K562 (cell line): ENCODE measurements around the gene LRCH1. TPM values are rescaled to one million over a fixed set of nuclear protein-coding genes. Genes with fewer than 3 reads are reported as not detected.

Source experiments
- ATAC-seq: fragments of 200-7000 bp; cut with Tn5 transposase; 3 replicates; pipeline ENCODE4 v1.9.1; 2020; ENCODE audit warnings: moderate library complexity
- BruUV-seq: library from RNA; stranded (reverse); fragments of 400-500 nt; replicated peaks from 2 replicates; lab custom pipeline; 2021; lab: Mats Ljungman, UMichigan
- CTCF ChIA-PET: fragments of 300-600 bp; formaldehyde crosslinking; extraction: SDS; loops from one replicate; lab custom pipeline; 2021; ENCODE audit warnings: low intra/inter-chr PET ratio; lab: Yijun Ruan, JAX
- POLR2A ChIA-PET: fragments of 300-600, 350-650 bp; sonication (Branson Sonifier 250); formaldehyde crosslinking; extraction: SDS; loops from one replicate; lab custom pipeline; 2021; ENCODE audit warnings: antibody characterized with exemption, inconsistent platforms; lab: Yijun Ruan, JAX
- DNase-seq, 4 experiments: peaks; one replicate each; pipeline versions ENCODE4 v3.0.0 to v3.0.0-alpha.2; 2011 to 2018; ENCODE audit warnings: low spot score in 3 of 4, mixed read lengths in 3 of 4; ENCODE audit errors: extremely low read depth in 1 of 4
- FAIRE-seq: peaks from 2 replicates; lab custom pipeline; 2011; peaks lifted over from hg19 to GRCh38; lab: Jason Lieb, UNC
- H2AFZ ChIP-seq: 2 replicates; pipeline ENCODE4 v1.6.0; 2011; ENCODE audit warnings: low read depth, low read length, control low read depth, inconsistent platforms
- H3K27ac ChIP-seq: fragments of 200-600 bp; 3 replicates; pipeline ENCODE4 v1.8.0; 2011; ENCODE audit warnings: low read depth, mild to moderate bottlenecking, control low read depth, inconsistent platforms, low read length, moderate library complexity, mixed read lengths; ENCODE audit errors: extremely low read depth
- H3K27me3 ChIP-seq, 2 experiments: fragments of 300-600 bp in 1 of 2; 2 replicates in 1 of 2; 3 replicates in 1 of 2; pipeline versions ENCODE4 v1.6.0 to v1.8.0; 2011; ENCODE audit warnings: inconsistent platforms in 2 of 2, low read length in 2 of 2, mild to moderate bottlenecking in 1 of 2, mixed read lengths in 1 of 2, moderate library complexity in 1 of 2; ENCODE audit not compliant: control insufficient read depth in 2 of 2, insufficient read depth in 2 of 2
- H3K36me3 ChIP-seq: fragments of 300-600 bp; 3 replicates; pipeline ENCODE4 v1.8.0; 2011; ENCODE audit warnings: mild to moderate bottlenecking, low read length, inconsistent platforms; ENCODE audit not compliant: control insufficient read depth, insufficient read depth
- H3K4me1 ChIP-seq, 2 experiments: fragments of 200-600 bp in 1 of 2; replicated peaks in 1 of 2; 2 replicates in 1 of 2; 3 replicates in 1 of 2; pipeline versions ENCODE4 v1.5.1 to v1.8.0; 2011; ENCODE audit warnings: inconsistent platforms in 2 of 2, low read length in 2 of 2, mild to moderate bottlenecking in 1 of 2, mixed read lengths in 1 of 2, moderate library complexity in 1 of 2; ENCODE audit not compliant: control insufficient read depth in 2 of 2, insufficient read depth in 2 of 2
- H3K4me2 ChIP-seq: 2 replicates; pipeline ENCODE4 v1.6.1; 2011; ENCODE audit warnings: low read length, control low read depth, inconsistent platforms, mixed read lengths; ENCODE audit not compliant: insufficient read depth
- H3K4me3 ChIP-seq: fragments of 200-600 bp; sonication (generic), shearing (Covaris generic); 2 replicates; pipeline ENCODE4 v1.5.1; 2016; ENCODE audit warnings: control low read depth, inconsistent platforms
- H3K79me2 ChIP-seq: fragments of 200-600 bp; 3 replicates; pipeline ENCODE4 v1.8.0; 2011; ENCODE audit warnings: low read length, inconsistent platforms; ENCODE audit not compliant: control insufficient read depth, insufficient read depth
- H3K9ac ChIP-seq, 2 experiments: 2 replicates each; pipeline versions ENCODE4 v1.6.0 to v1.6.1; 2011; ENCODE audit warnings: low read depth in 2 of 2, low read length in 2 of 2, control low read depth in 1 of 2, inconsistent platforms in 1 of 2, mild to moderate bottlenecking in 1 of 2, mixed read lengths in 1 of 2; ENCODE audit not compliant: insufficient read depth in 1 of 2
- H3K9me1 ChIP-seq: one replicate; pipeline ENCODE4 v1.6.0; 2011; ENCODE audit warnings: inconsistent platforms, mild to moderate bottlenecking, low read length, moderate library complexity; ENCODE audit not compliant: control insufficient read depth, insufficient read depth
- H3K9me3 ChIP-seq: replicated peaks from 2 replicates; pipeline ENCODE4 v1.5.1; 2011; ENCODE audit warnings: low read depth, low read length, inconsistent platforms; ENCODE audit not compliant: control insufficient read depth, insufficient read depth
- H4K20me1 ChIP-seq: replicated peaks from 2 replicates; pipeline ENCODE4 v1.6.1; 2011; ENCODE audit warnings: low read length, inconsistent platforms, mixed read lengths; ENCODE audit not compliant: control insufficient read depth, insufficient read depth
- ARID2 ChIP-seq: fragments of 450-650 bp; IDR thresholded peaks from 2 replicates; pipeline ENCODE4 v1.6.1; 2017; ENCODE audit warnings: antibody characterized with exemption, mild to moderate bottlenecking
- CXXC5 ChIP-seq: fragments of 250-450 bp; sonication (Bioruptor Pico); IDR thresholded peaks from 2 replicates; pipeline ENCODE4 v1.8.0; 2022; ENCODE audit warnings: inconsistent platforms, mild to moderate bottlenecking, moderate library complexity
- DNMT1 ChIP-seq: fragments of 450-650 bp; IDR thresholded peaks from 2 replicates; pipeline ENCODE4 v1.6.1; 2016; ENCODE audit warnings: antibody characterized with exemption, mild to moderate bottlenecking
- NELFE ChIP-seq: IDR thresholded peaks from 2 replicates; pipeline ENCODE4 v1.6.1; 2011; ENCODE audit warnings: mild to moderate bottlenecking; ENCODE audit not compliant: insufficient read depth, insufficient read length
- NFE2 ChIP-seq: IDR thresholded peaks from 2 replicates; pipeline ENCODE4 v1.6.1; 2014; ENCODE audit warnings: antibody characterized with exemption, low read depth
- TAF15 ChIP-seq: fragments of 200-400 bp; formaldehyde crosslinking; IDR thresholded peaks from 2 replicates; pipeline ENCODE4 v1.6.1; 2017; ENCODE audit warnings: mild to moderate bottlenecking, low read depth, low read length, moderate library complexity
- TRIM25 ChIP-seq: fragments of 450-650 bp; IDR thresholded peaks from 2 replicates; pipeline ENCODE4 v1.7.0; 2016; ENCODE audit warnings: borderline replicate concordance
- U2AF2 ChIP-seq: fragments of 200-400 bp; formaldehyde crosslinking; optimal IDR thresholded peaks from 2 replicates; pipeline ENCODE3; 2017; ENCODE audit warnings: low read depth, mild to moderate bottlenecking, low read length
- ZBTB1 ChIP-seq: sonication (generic); formaldehyde crosslinking; IDR thresholded peaks from 2 replicates; pipeline ENCODE4 v1.8.1; 2023; ENCODE audit warnings: missing genetic modification reagents, low read depth, mild to moderate bottlenecking, borderline replicate concordance
- WGBS: fragments of 100-300 bp; shearing (Covaris generic); methylation state at CpG from one replicate; pipeline ENCODE4 v1.1.6; 2016; ENCODE audit warnings: low coverage, mixed read lengths; ENCODE audit not compliant: insufficient coverage; ENCODE audit errors: missing lambda C conversion rate; 5-methylcytosine and 5-hydroxymethylcytosine counted together
- in situ Hi-C: fragments of 300-500 bp; cut with MboI; formaldehyde crosslinking; loops from 4 replicates; pipeline ENCODE4 v1.15.0; 2018; ENCODE audit warnings: inconsistent platforms, mixed read lengths
- intact Hi-C: fragments of 100-400 bp; cut with micrococcal nuclease; formaldehyde crosslinking; loops from 2 replicates; pipeline ENCODE4 v1.14.2; 2022
- polyA plus RNA-seq, 8 experiments: library from polyadenylated mRNA; depleted of rRNA in 4 of 8; stranded (reverse) in 5 of 8; unstranded in 3 of 8; fragments of >200 nt; fragmentation: Nextera tagmentation in 2 of 8; fragmentation: Illumina TruSeq in 1 of 8; extraction: Ambion mirVana in 2 of 8; extraction: Trizol in 1 of 8; gene quantifications; 2 replicates each; pipeline versions ENCODE4 v1.2.1 to v1.2.3, GENCODE V29; 2011 to 2014; ENCODE audit warnings: inconsistent platforms in 1 of 8, missing spikeins in 1 of 8
- total RNA-seq, 7 experiments: library from RNA; depleted of rRNA in 6 of 7; stranded (reverse); fragments of >200 nt in 6 of 7; fragmentation: Illumina TruSeq in 2 of 7; extraction: Trizol in 2 of 7; gene quantifications; 2 replicates each; pipeline versions ENCODE4 v1.2.1 to v1.2.3, GENCODE V29; 2011 to 2021; ENCODE audit warnings: low replicate concordance in 1 of 7

Gene LRCH1
- total and polyA plus RNA-seq, 9 of the 15 experiments (the other 6 are each of a cell fraction or from before 2014, with no cell fraction given), result 1.1 to 6.8 (median 3.7) TPM

DNA sequence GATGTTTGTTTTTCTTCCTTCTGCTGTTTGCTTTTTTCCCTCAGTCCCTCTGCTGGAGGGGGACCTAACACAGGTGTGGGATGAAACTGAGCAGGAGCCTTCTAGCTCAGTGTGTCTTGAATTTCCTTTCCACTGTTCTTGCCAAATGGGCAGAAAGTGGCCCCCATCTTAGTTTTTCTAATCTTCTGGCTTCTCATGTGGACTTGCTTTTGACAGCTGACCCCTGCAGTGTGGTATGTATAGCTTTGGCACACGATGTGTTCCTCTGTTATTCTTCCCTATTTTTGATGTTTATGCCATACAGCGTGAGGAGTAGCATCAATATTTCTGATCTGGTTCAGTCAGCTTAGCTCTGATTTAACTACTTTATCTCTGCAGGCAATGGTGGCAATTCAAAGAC is 8.3 kb downstream of the LRCH1 start (continued):
- TF ChIP-seq ARID2 (no peak), U2AF2 (no peak), NELFE (no peak), ZBTB1 (CRISPR knock-in tag) (no peak), NFE2 (no peak), DNMT1 (no peak)

- no peaks in the 10 kb centered on the region for H3K36me3 ChIP-seq
- no TSS peak for BruUV-seq
- peaks cover 24% of the 10 kb centered on the region for H4K20me1 ChIP-seq
- FAIRE-seq (no peak), DNase-seq (no peak), ATAC-seq (no peak)
- no peaks in the 10 kb centered on the region for H3K27me3 ChIP-seq
- no peak for TF ChIP-seq CXXC5 (CRISPR knock-in tag)
- no peak for TF ChIP-seq TRIM25
- no peak for TF ChIP-seq TAF15
- peaks cover 65% of the 10 kb centered on the region for H3K79me2 ChIP-seq
- H3K27ac ChIP-seq, result no peak overlapping the region
- no peak overlapping the region for H2AFZ ChIP-seq
- no peaks in the 10 kb centered on the region for H3K9me3 ChIP-seq
- no peak overlapping the region for H3K4me2 ChIP-seq
- ChIA-PET POLR2A (no interaction called here), CTCF (no interaction called here)
- H3K9me1 ChIP-seq, result no peaks in the 10 kb centered on the region
- no peak overlapping the region for H3K9ac ChIP-seq
- in situ Hi-C loops, result no loop called here
- H3K4me1 ChIP-seq, result peaks cover 0 to 5% of the 10 kb centered on the region in 2 experiments; a peak in 2 of 5 replicates
- 50% methylated on average over 1 of the region's 1 CpG for WGBS
- intact Hi-C loops, result no loop called here
- no peak overlapping the region for H3K4me3 ChIP-seq
These were observed 8.7 kb downstream of the LRCH1 start for GRCh38 chr13:46561691-46562090.
